ENCODE data around the gene HRAS.

Gene HRAS

GRCh38 chr11:553083-553987, 18.0 kb upstream of the HRAS start:
- TF ChIP-seq FOXP2 (optimal IDR thresholded peaks at IDR 0.05; ENCODE audit: borderline replicate concordance, extremely low read depth, extremely low read length, insufficient read depth) (no peak), SIN3A (IDR thresholded peaks at IDR 0.05; ENCODE audit: borderline replicate concordance, insufficient read depth, low read length) (no peak), TAF1 (IDR thresholded peaks at IDR 0.05; ENCODE audit: borderline replicate concordance, insufficient read depth, low read length) (no peak), REST (IDR thresholded peaks at IDR 0.05; ENCODE audit: insufficient read depth in 1 of 2, low read depth in 2 of 2, low read length in 2 of 2) (no peak), POLR2AphosphoS5 (IDR thresholded peaks at IDR 0.05; ENCODE audit: low read depth, low read length) (no peak)

GRCh38 chr11:551596-551995, 16.2 kb upstream of the HRAS start:
- TF ChIP-seq POLR2AphosphoS5 (IDR thresholded peaks at IDR 0.05; ENCODE audit: low read depth, low read length) (no peak), SIN3A (IDR thresholded peaks at IDR 0.05; ENCODE audit: borderline replicate concordance, insufficient read depth, low read length) (no peak), FOXP2 (optimal IDR thresholded peaks at IDR 0.05; ENCODE audit: borderline replicate concordance, extremely low read depth, extremely low read length, insufficient read depth) (no peak), REST (IDR thresholded peaks at IDR 0.05; ENCODE audit: insufficient read depth in 1 of 2, low read depth in 2 of 2, low read length in 2 of 2) (no peak), TAF1 (IDR thresholded peaks at IDR 0.05; ENCODE audit: borderline replicate concordance, insufficient read depth, low read length) (no peak)

GRCh38 chr11:551131-551530, 15.8 kb upstream of the HRAS start:
- TF ChIP-seq TAF1 (IDR thresholded peaks at IDR 0.05; ENCODE audit: borderline replicate concordance, insufficient read depth, low read length) (no peak), FOXP2 (optimal IDR thresholded peaks at IDR 0.05; ENCODE audit: borderline replicate concordance, extremely low read depth, extremely low read length, insufficient read depth) (no peak), SIN3A (IDR thresholded peaks at IDR 0.05; ENCODE audit: borderline replicate concordance, insufficient read depth, low read length) (no peak), REST (IDR thresholded peaks at IDR 0.05; ENCODE audit: insufficient read depth in 1 of 2, low read depth in 2 of 2, low read length in 2 of 2) (no peak), POLR2AphosphoS5 (IDR thresholded peaks at IDR 0.05; ENCODE audit: low read depth, low read length) (no peak)

- TF ChIP-seq FOXP2 (optimal IDR thresholded peaks at IDR 0.05; ENCODE audit: borderline replicate concordance, extremely low read depth, extremely low read length, insufficient read depth) (no peak), REST (IDR thresholded peaks at IDR 0.05; ENCODE audit: insufficient read depth in 1 of 2, low read depth in 2 of 2, low read length in 2 of 2) (no peak), SIN3A (IDR thresholded peaks at IDR 0.05; ENCODE audit: borderline replicate concordance, insufficient read depth, low read length) (no peak), POLR2AphosphoS5 (IDR thresholded peaks at IDR 0.05; ENCODE audit: low read depth, low read length) (no peak), TAF1 (IDR thresholded peaks at IDR 0.05; ENCODE audit: borderline replicate concordance, insufficient read depth, low read length) (no peak)
These were observed 15.3 kb upstream of the HRAS start for GRCh38 chr11:550746-551085.
